ENCODE data around the gene COX17.

DNA sequence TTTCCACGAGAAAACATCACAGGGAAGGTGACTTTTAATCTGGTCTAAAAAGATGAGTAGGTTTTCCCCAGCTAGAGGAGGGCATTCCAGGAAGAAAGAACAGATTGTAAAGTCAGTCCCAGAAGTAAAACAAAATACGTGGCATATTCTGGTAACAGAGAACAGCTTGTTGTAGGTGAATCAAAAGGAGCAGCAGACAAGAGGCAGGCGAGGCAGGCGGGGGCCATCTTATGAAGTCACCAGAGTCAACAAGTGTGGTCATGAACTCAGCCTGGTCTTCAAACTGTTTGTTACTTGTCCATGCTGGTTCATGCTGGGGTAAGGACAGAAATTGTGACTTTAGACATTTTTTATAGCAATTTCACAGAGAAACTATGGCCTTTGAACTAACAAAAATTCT lies 12.8 kb downstream of the COX17 start:
- TF ChIP-seq POLR2A (IDR thresholded peaks at IDR 0.05), result no peak
- TF ChIP-seq, protein P1, sequence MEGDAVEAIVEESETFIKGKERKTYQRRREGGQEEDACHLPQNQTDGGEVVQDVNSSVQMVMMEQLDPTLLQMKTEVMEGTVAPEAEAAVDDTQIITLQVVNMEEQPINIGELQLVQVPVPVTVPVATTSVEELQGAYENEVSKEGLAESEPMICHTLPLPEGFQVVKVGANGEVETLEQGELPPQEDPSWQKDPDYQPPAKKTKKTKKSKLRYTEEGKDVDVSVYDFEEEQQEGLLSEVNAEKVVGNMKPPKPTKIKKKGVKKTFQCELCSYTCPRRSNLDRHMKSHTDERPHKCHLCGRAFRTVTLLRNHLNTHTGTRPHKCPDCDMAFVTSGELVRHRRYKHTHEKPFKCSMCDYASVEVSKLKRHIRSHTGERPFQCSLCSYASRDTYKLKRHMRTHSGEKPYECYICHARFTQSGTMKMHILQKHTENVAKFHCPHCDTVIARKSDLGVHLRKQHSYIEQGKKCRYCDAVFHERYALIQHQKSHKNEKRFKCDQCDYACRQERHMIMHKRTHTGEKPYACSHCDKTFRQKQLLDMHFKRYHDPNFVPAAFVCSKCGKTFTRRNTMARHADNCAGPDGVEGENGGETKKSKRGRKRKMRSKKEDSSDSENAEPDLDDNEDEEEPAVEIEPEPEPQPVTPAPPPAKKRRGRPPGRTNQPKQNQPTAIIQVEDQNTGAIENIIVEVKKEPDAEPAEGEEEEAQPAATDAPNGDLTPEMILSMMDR (IDR thresholded peaks at IDR 0.05), result no peak
